SK-N-SH (cell line): Measurements from ENCODE around the gene L3MBTL1. TPM values are rescaled to one million over a fixed set of nuclear protein-coding genes. Genes with fewer than 3 reads are reported as not detected.

Source experiments
- CTCF ChIA-PET: fragments of 300-600, 350-600 bp; formaldehyde crosslinking; extraction: SDS; loops from one replicate; lab custom pipeline; 2021; lab: Yijun Ruan, JAX
- POLR2A ChIA-PET: fragments of 350-600 bp; sonication (Branson Sonifier 250); formaldehyde crosslinking; extraction: SDS; loops from one replicate; lab custom pipeline; 2020; ENCODE audit warnings: antibody characterized with exemption, inconsistent platforms; lab: Yijun Ruan, JAX
- DNase-seq: peaks from one replicate; pipeline ENCODE4 v3.0.0; 2012
- H2AFZ ChIP-seq: fragments of 200-600 bp; sonication (generic); 2 replicates; pipeline ENCODE4 v1.8.1; 2016; ENCODE audit warnings: antibody characterized with exemption, mild to moderate bottlenecking, low read depth
- H3F3A ChIP-seq: fragments of 200-600 bp; sonication (generic); replicated peaks from 2 replicates; pipeline ENCODE3; 2016; ENCODE audit warnings: antibody characterized with exemption, mild to moderate bottlenecking; ENCODE audit not compliant: insufficient read depth
- H3K27ac ChIP-seq, 2 experiments: fragments of 200-500 bp in 1 of 2; fragments of 200-600 bp in 1 of 2; sonication (Bioruptor generic) in 1 of 2; sonication (generic), shearing (Covaris generic) in 1 of 2; 2 replicates each; pipeline versions ENCODE4 v1.5.1 to v1.6.1; 2014 to 2016; ENCODE audit warnings: low read depth in 2 of 2, inconsistent platforms in 1 of 2, low read length in 1 of 2, mild to moderate bottlenecking in 1 of 2, mixed read lengths in 1 of 2
- H3K27me3 ChIP-seq: fragments of 200-600 bp; sonication (generic), shearing (Covaris generic); 2 replicates; pipeline ENCODE4 v1.6.1; 2016; ENCODE audit warnings: mixed run types; ENCODE audit not compliant: insufficient read depth
- H3K36me3 ChIP-seq, 2 experiments: fragments of 200-500 bp in 1 of 2; fragments of 200-600 bp in 1 of 2; sonication (Bioruptor generic) in 1 of 2; sonication (generic) in 1 of 2; replicated peaks in 1 of 2; 2 replicates each; pipeline versions ENCODE3 to v1.5.1; 2014 to 2016; ENCODE audit warnings: low read length in 1 of 2, mild to moderate bottlenecking in 1 of 2; ENCODE audit not compliant: insufficient read depth in 2 of 2, control insufficient read depth in 1 of 2
- H3K4me1 ChIP-seq, 2 experiments: fragments of 200-500 bp in 1 of 2; fragments of 200-600 bp in 1 of 2; sonication (Bioruptor generic) in 1 of 2; sonication (generic), shearing (Covaris generic) in 1 of 2; 2 replicates each; pipeline versions ENCODE4 v1.5.1 to v1.6.1; 2014 to 2016; ENCODE audit warnings: low read depth in 1 of 2, low read length in 1 of 2, mixed run types in 1 of 2; ENCODE audit not compliant: insufficient read depth in 2 of 2, control insufficient read depth in 1 of 2
- H3K4me2 ChIP-seq: fragments of 200-600 bp; sonication (generic), shearing (Covaris generic); 2 replicates; pipeline ENCODE4 v1.6.1; 2017; ENCODE audit warnings: mixed run types
- H3K4me3 ChIP-seq, 2 experiments: fragments of 200-500 bp in 1 of 2; fragments of 200-600 bp in 1 of 2; sonication (Bioruptor generic) in 1 of 2; sonication (generic), shearing (Covaris generic) in 1 of 2; 2 replicates each; pipeline versions ENCODE4 v1.5.1 to v1.8.1; 2014 to 2016; ENCODE audit warnings: low read depth in 2 of 2, inconsistent platforms in 1 of 2, low read length in 1 of 2, mild to moderate bottlenecking in 1 of 2, mixed read lengths in 1 of 2, moderate library complexity in 1 of 2
- H3K79me2 ChIP-seq: fragments of 200-600 bp; sonication (generic); 2 replicates; pipeline ENCODE4 v1.8.1; 2017; ENCODE audit warnings: mild to moderate bottlenecking; ENCODE audit not compliant: insufficient read depth
- H3K9ac ChIP-seq: fragments of 200-600 bp; sonication (generic); 2 replicates; pipeline ENCODE4 v1.6.1; 2017; ENCODE audit warnings: mixed run types
- H3K9me2 ChIP-seq: fragments of 200-600 bp; sonication (generic); 2 replicates; pipeline ENCODE4 v1.6.1; 2017; ENCODE audit warnings: mixed run types
- H3K9me3 ChIP-seq: fragments of 200-600 bp; sonication (generic); 2 replicates; pipeline ENCODE4 v1.6.1; 2017; ENCODE audit warnings: mixed run types, mild to moderate bottlenecking, moderate library complexity
- H4K20me1 ChIP-seq: fragments of 200-600 bp; sonication (generic); 2 replicates; pipeline ENCODE4 v1.6.1; 2017; ENCODE audit warnings: mild to moderate bottlenecking, mixed run types; ENCODE audit not compliant: insufficient read depth
- CHD2 ChIP-seq: fragments of 150-350 bp; IDR thresholded peaks from 2 replicates; pipeline ENCODE4 v1.6.1; 2018; ENCODE audit warnings: low read length; ENCODE audit not compliant: partially characterized antibody
- EP300 ChIP-seq, 2 experiments: IDR thresholded peaks; 2 replicates each; pipeline versions ENCODE4 v1.4.0 to v1.6.1; 2012; ENCODE audit warnings: borderline replicate concordance in 1 of 2, low read depth in 1 of 2, low read length in 1 of 2
- EZH2phosphoT487 ChIP-seq: fragments of 200-600 bp; sonication (generic); IDR thresholded peaks from 2 replicates; pipeline ENCODE4 v1.6.1; 2017; ENCODE audit warnings: low read depth, mixed run types, mild to moderate bottlenecking, antibody characterized with exemption, moderate library complexity, borderline replicate concordance
- FOXM1 ChIP-seq: IDR thresholded peaks from 2 replicates; pipeline ENCODE4 v1.4.0; 2012; ENCODE audit warnings: low read depth, mild to moderate bottlenecking
- GABPA ChIP-seq: IDR thresholded peaks from 2 replicates; pipeline ENCODE4 v1.4.0; 2012; ENCODE audit warnings: low read depth, mild to moderate bottlenecking
- IRF3 ChIP-seq: fragments of 150-350 bp; IDR thresholded peaks from 2 replicates; pipeline ENCODE4 v1.6.1; 2016; ENCODE audit warnings: mild to moderate bottlenecking, low read depth, low read length
- MEF2A ChIP-seq: IDR thresholded peaks from 2 replicates; pipeline ENCODE4 v1.4.0; 2012; ENCODE audit warnings: low read depth, borderline replicate concordance
- MXI1 ChIP-seq: IDR thresholded peaks from 2 replicates; pipeline ENCODE4 v1.6.1; 2012; ENCODE audit warnings: mild to moderate bottlenecking, low read depth, low read length, improper control_type of control experiment
- RAD21 ChIP-seq: IDR thresholded peaks from 2 replicates; pipeline ENCODE4 v1.6.1; 2012; ENCODE audit warnings: mild to moderate bottlenecking, low read length
- RFX5 ChIP-seq: IDR thresholded peaks from 2 replicates; pipeline ENCODE4 v1.6.1; 2012; ENCODE audit warnings: mild to moderate bottlenecking, improper control_type of control experiment, low read length
- USF2 ChIP-seq: fragments of 150-350 bp; IDR thresholded peaks from 2 replicates; pipeline ENCODE4 v1.6.1; 2017; ENCODE audit warnings: antibody characterized with exemption, low read length, low read depth, borderline replicate concordance
- WGBS: methylation state at CpG from one replicate; pipeline ENCODE4 v1.1.6; 2017; ENCODE audit warnings: low lambda C conversion rate; 5-methylcytosine and 5-hydroxymethylcytosine counted together
- polyA plus RNA-seq, 3 experiments: library from polyadenylated mRNA; depleted of rRNA; stranded (reverse); fragments of >200 nt; gene quantifications; 2 replicates each; pipeline ENCODE4 v1.2.3, GENCODE V29; 2012
- TF ChIP-seq, protein P1 (sequence below): fragments of 200-600 bp; sonication (generic); IDR thresholded peaks from 2 replicates; pipeline ENCODE4 v1.6.1; 2017; ENCODE audit warnings: antibody characterized with exemption, mild to moderate bottlenecking, moderate library complexity
- TF ChIP-seq, protein P2 (sequence below): IDR thresholded peaks from 2 replicates; pipeline ENCODE4 v1.4.0; 2012; ENCODE audit warnings: low read depth, borderline replicate concordance

L3MBTL1 gene
- polyA plus RNA-seq, 1 of the 3 experiments (the other 2 are of a cell fraction) = 8.9 TPM

DNA sequence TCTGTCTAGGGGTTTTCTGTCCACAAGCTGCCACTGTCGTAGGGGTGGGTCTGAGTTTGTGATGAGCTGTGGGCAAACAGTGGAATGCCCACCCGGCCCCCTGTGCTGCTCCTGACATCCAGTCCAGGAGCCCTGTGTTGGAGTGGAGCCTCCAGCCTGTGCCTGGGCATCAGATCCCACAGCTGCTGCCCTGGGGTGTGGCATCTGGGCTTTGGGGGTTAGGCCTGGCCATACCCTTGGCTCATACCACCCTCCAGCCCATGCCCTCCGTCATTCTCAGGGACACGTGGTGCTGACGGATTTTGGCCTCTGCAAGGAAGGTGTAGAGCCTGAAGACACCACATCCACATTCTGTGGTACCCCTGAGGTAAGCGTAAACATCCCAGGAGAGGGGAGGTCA lies 64.3 kb downstream of the L3MBTL1 start (continued):
- no peak for TF ChIP-seq USF2
- TF ChIP-seq, protein P1, sequence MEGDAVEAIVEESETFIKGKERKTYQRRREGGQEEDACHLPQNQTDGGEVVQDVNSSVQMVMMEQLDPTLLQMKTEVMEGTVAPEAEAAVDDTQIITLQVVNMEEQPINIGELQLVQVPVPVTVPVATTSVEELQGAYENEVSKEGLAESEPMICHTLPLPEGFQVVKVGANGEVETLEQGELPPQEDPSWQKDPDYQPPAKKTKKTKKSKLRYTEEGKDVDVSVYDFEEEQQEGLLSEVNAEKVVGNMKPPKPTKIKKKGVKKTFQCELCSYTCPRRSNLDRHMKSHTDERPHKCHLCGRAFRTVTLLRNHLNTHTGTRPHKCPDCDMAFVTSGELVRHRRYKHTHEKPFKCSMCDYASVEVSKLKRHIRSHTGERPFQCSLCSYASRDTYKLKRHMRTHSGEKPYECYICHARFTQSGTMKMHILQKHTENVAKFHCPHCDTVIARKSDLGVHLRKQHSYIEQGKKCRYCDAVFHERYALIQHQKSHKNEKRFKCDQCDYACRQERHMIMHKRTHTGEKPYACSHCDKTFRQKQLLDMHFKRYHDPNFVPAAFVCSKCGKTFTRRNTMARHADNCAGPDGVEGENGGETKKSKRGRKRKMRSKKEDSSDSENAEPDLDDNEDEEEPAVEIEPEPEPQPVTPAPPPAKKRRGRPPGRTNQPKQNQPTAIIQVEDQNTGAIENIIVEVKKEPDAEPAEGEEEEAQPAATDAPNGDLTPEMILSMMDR = no peak
- no peak for TF ChIP-seq EZH2phosphoT487
- TF ChIP-seq RAD21 = no peak
- TF ChIP-seq MXI1 = no peak
- no peak for TF ChIP-seq GABPA
- TF ChIP-seq MEF2A = no peak
- TF ChIP-seq, protein P2, sequence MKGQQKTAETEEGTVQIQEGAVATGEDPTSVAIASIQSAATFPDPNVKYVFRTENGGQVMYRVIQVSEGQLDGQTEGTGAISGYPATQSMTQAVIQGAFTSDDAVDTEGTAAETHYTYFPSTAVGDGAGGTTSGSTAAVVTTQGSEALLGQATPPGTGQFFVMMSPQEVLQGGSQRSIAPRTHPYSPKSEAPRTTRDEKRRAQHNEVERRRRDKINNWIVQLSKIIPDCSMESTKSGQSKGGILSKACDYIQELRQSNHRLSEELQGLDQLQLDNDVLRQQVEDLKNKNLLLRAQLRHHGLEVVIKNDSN = no peak

GRCh38 chr20:43572891-43573290 lies 65.4 kb downstream of the L3MBTL1 start:
- no peaks in the 10 kb centered on the region for H3K9me2 ChIP-seq
- H3K27me3 ChIP-seq = no peaks in the 10 kb centered on the region
- TF ChIP-seq RAD21 (no peak), CHD2 (no peak), FOXM1 (no peak), EP300 (IDR thresholded peaks at IDR 0.05; ENCODE audit: borderline replicate concordance in 1 of 2, low read depth in 1 of 2, low read length in 1 of 2) (no peak), IRF3 (no peak), RFX5 (no peak)
- TF ChIP-seq, all 33 proteins: peak for 0
- ChIA-PET CTCF (no interaction called here), POLR2A (no interaction called here)
- Histone ChIP-seq H3F3A (no peaks in the 10 kb centered on the region), H3K36me3 (no peaks in the 10 kb centered on the region), H2AFZ (no peak overlapping the region), H3K9ac (no peak overlapping the region), H3K9me3 (no peaks in the 10 kb centered on the region), H3K27ac (no peak overlapping the region), H3K79me2 (no peaks in the 10 kb centered on the region), H3K4me1 (no peaks in the 10 kb centered on the region), H4K20me1 (no peaks in the 10 kb centered on the region), H3K4me3 (no peak overlapping the region), H3K4me2 (no peak overlapping the region)
- DNase-seq = no peak
- WGBS = 90% methylated on average over 8 of the region's 8 CpGs
